Effector memory CD8-positive, alpha-beta T cell (primary cell): ENCODE results near the gene RILPL2.
"Not testable (repeated sequence)": the region's sequence is repeated elsewhere in the genome, so short reads cannot be mapped to it uniquely, and the experiment has no call there.

Experiments used
- ATAC-seq: fragments of 150-1000 bp; cut with Tn5 transposase; replicated peaks from 2 replicates; pipeline ENCODE4 v1.10.0; 2021; ENCODE audit warnings: mild to moderate bottlenecking, moderate library complexity
- DNase-seq, 3 experiments: peaks; one replicate each; pipeline ENCODE4 v3.0.0; 2021
- H3K27ac Mint-ChIP-seq, 2 donors: one replicate each; pipeline ENCODE4 v1.8.0; 2022; ENCODE audit warnings: mild to moderate bottlenecking in 2 of 2, mixed read lengths in 2 of 2, moderate library complexity in 2 of 2
- H3K27me3 Mint-ChIP-seq, 2 donors: one replicate each; pipeline ENCODE4 v1.8.0; 2022; ENCODE audit warnings: mixed read lengths in 2 of 2
- H3K36me3 Mint-ChIP-seq: one replicate; pipeline ENCODE4 v1.8.0; 2022; ENCODE audit warnings: mild to moderate bottlenecking, moderate library complexity, mixed read lengths; ENCODE audit not compliant: insufficient read depth
- H3K4me1 Mint-ChIP-seq, 2 donors: one replicate each; pipeline ENCODE4 v1.8.0; 2022; ENCODE audit warnings: low read depth in 2 of 2, mixed read lengths in 2 of 2
- H3K4me3 Mint-ChIP-seq, 2 donors: one replicate each; pipeline ENCODE4 v1.8.0; 2022; ENCODE audit warnings: mild to moderate bottlenecking in 2 of 2, mixed read lengths in 2 of 2, moderate library complexity in 2 of 2
- H3K9me3 Mint-ChIP-seq, 2 donors: one replicate each; pipeline ENCODE4 v1.8.0; 2022; ENCODE audit warnings: mixed read lengths in 2 of 2

The RILPL2 gene

GRCh38 chr12:123391546-123392343 is 44.7 kb downstream of the RILPL2 start:
- H3K27me3 Mint-ChIP-seq: no peaks in the 10 kb centered on the region
- H3K4me1 Mint-ChIP-seq: peaks cover 30 to 45% of the 10 kb centered on the region in 2 donors
- DNase-seq: no peak
- ATAC-seq: no peak
- H3K9me3 Mint-ChIP-seq: no peaks in the 10 kb centered on the region
- peak overlapping the region; percentile 78 to 91 for H3K4me3 Mint-ChIP-seq
- H3K36me3 Mint-ChIP-seq: peaks cover 50% of the 10 kb centered on the region
- peak overlapping the region in 1 of 2 donors; percentile 94 for H3K27ac Mint-ChIP-seq

GRCh38 chr12:123390498-123391426 is 45.7 kb downstream of the RILPL2 start:
- H3K9me3 Mint-ChIP-seq: no peaks in the 10 kb centered on the region
- peaks cover 30 to 45% of the 10 kb centered on the region in 2 donors for H3K4me1 Mint-ChIP-seq
- peak overlapping the region; percentile 78 to 91 for H3K4me3 Mint-ChIP-seq
- ATAC-seq (peak; percentile 22), DNase-seq (no peak)
- H3K27me3 Mint-ChIP-seq: no peaks in the 10 kb centered on the region
- H3K36me3 Mint-ChIP-seq: peaks cover 41% of the 10 kb centered on the region
- H3K27ac Mint-ChIP-seq: peak overlapping the region; percentile 85 to 94

GRCh38 chr12:123389560-123390351 is 46.7 kb downstream of the RILPL2 start:
- Mint-ChIP-seq H3K36me3 (peaks cover 31% of the 10 kb centered on the region), H3K4me3 (peak overlapping the region; percentile 78 to 91), H3K27ac (peak overlapping the region; percentile 85 to 94), H3K4me1 (peaks cover 30 to 40% of the 10 kb centered on the region in 2 donors), H3K27me3 (no peaks in the 10 kb centered on the region), H3K9me3 (no peaks in the 10 kb centered on the region)
- peak; percentile 5 for ATAC-seq
- DNase-seq: no peak

- peaks cover 27% of the 10 kb centered on the region for H3K36me3 Mint-ChIP-seq
- no peak overlapping the region for H3K27ac Mint-ChIP-seq
- DNase-seq (no peak), ATAC-seq (no peak)
- no peaks in the 10 kb centered on the region for H3K9me3 Mint-ChIP-seq
- H3K27me3 Mint-ChIP-seq: no peaks in the 10 kb centered on the region
- no peak overlapping the region for H3K4me3 Mint-ChIP-seq
- peaks cover 30 to 40% of the 10 kb centered on the region in 2 donors for H3K4me1 Mint-ChIP-seq
Observed at GRCh38 chr12:123388951-123389559, 47.4 kb downstream of the RILPL2 start.

GRCh38 chr12:123388177-123388950 is 48.1 kb downstream of the RILPL2 start:
- Mint-ChIP-seq H3K4me3 (peak overlapping the region; percentile 83 to 86), H3K9me3 (no peaks in the 10 kb centered on the region), H3K36me3 (peaks cover 33% of the 10 kb centered on the region), H3K4me1 (peaks cover 34 to 43% of the 10 kb centered on the region in 2 donors), H3K27ac (peak overlapping the region; percentile 78 to 84), H3K27me3 (no peaks in the 10 kb centered on the region)
- ATAC-seq: peak; percentile 66
- DNase-seq: peak; percentile 61 to 69 (median 68)

- Mint-ChIP-seq H3K27ac (peak overlapping the region; percentile 78 to 84), H3K9me3 (no peaks in the 10 kb centered on the region), H3K27me3 (no peaks in the 10 kb centered on the region), H3K4me1 (peaks cover 32 to 42% of the 10 kb centered on the region in 2 donors), H3K36me3 (peaks cover 35% of the 10 kb centered on the region), H3K4me3 (peak overlapping the region; percentile 83 to 86)
- DNase-seq (no peak), ATAC-seq (no peak)
Observed at GRCh38 chr12:123387508-123388176, 48.8 kb downstream of the RILPL2 start.

- Mint-ChIP-seq H3K4me3 (peak overlapping the region in 1 of 2 donors; percentile 97), H3K36me3 (peaks cover 24% of the 10 kb centered on the region), H3K4me1 (peaks cover 27% of the 10 kb centered on the region in 2 donors)
- not testable (repeated sequence) for ATAC-seq, H3K27ac Mint-ChIP-seq, DNase-seq, H3K27me3 Mint-ChIP-seq, H3K9me3 Mint-ChIP-seq
Observed at GRCh38 chr12:123385536-123385935, 50.9 kb downstream of the RILPL2 start.

- Mint-ChIP-seq H3K27ac (no peak overlapping the region), H3K4me1 (peaks cover 21 to 22% of the 10 kb centered on the region in 2 donors), H3K4me3 (peak overlapping the region; percentile 94 to 97), H3K27me3 (no peaks in the 10 kb centered on the region), H3K9me3 (no peaks in the 10 kb centered on the region), H3K36me3 (peaks cover 19% of the 10 kb centered on the region)
- DNase-seq (no peak), ATAC-seq (no peak)
Observed at GRCh38 chr12:123384994-123385376, 51.5 kb downstream of the RILPL2 start.

- ATAC-seq: peak; percentile 6
- Mint-ChIP-seq H3K27me3 (no peaks in the 10 kb centered on the region), H3K9me3 (no peaks in the 10 kb centered on the region), H3K36me3 (peaks cover 15% of the 10 kb centered on the region), H3K4me3 (peak overlapping the region; percentile 94 to 97), H3K4me1 (peaks cover 19% of the 10 kb centered on the region in 2 donors), H3K27ac (peak overlapping the region; percentile 72 to 76)
- no peak for DNase-seq
Observed at GRCh38 chr12:123384318-123384993, 52.0 kb downstream of the RILPL2 start.

GRCh38 chr12:123382684-123383083 is 53.8 kb downstream of the RILPL2 start:
- H3K4me1 Mint-ChIP-seq: peaks cover 12 to 13% of the 10 kb centered on the region in 2 donors
- DNase-seq: no peak
- H3K27me3 Mint-ChIP-seq: no peaks in the 10 kb centered on the region
- H3K36me3 Mint-ChIP-seq: peaks cover 15% of the 10 kb centered on the region
- H3K4me3 Mint-ChIP-seq: peak overlapping the region; percentile 54 to 94
- peak overlapping the region in 1 of 2 donors; percentile 32 for H3K27ac Mint-ChIP-seq
- no peak for ATAC-seq
- no peaks in the 10 kb centered on the region for H3K9me3 Mint-ChIP-seq

GRCh38 chr12:123379391-123379790 is 57.1 kb downstream of the RILPL2 start:
- Mint-ChIP-seq H3K36me3 (peaks cover 19% of the 10 kb centered on the region), H3K4me3 (no peak overlapping the region), H3K9me3 (no peaks in the 10 kb centered on the region), H3K27me3 (no peaks in the 10 kb centered on the region), H3K4me1 (peaks cover 3 to 8% of the 10 kb centered on the region in 2 donors), H3K27ac (no peak overlapping the region)
- DNase-seq (no peak), ATAC-seq (no peak)
